GM12873 (cell line): ENCODE measurements around the gene CFDP1.

Experiments used
- CTCF ChIP-seq: IDR thresholded peaks from 2 replicates; pipeline ENCODE4 v1.5.1; 2012; ENCODE audit warnings: low read depth, mild to moderate bottlenecking, moderate library complexity, low read length, control low read depth; ENCODE audit not compliant: insufficient read depth; ENCODE audit errors: missing control alignments

CFDP1 gene

GRCh38 chr16:75402821-75403475, 30.4 kb downstream of the CFDP1 start:
- peak; percentile 59 for TF ChIP-seq CTCF

GRCh38 chr16:75402159-75402820, 31.0 kb downstream of the CFDP1 start:
- TF ChIP-seq CTCF, result no peak

GRCh38 chr16:75401691-75402090, 31.6 kb downstream of the CFDP1 start:
- TF ChIP-seq CTCF, result no peak

GRCh38 chr16:75398333-75398732, 35.0 kb downstream of the CFDP1 start:
- no peak for TF ChIP-seq CTCF

- TF ChIP-seq CTCF, result no peak
These were observed 38.4 kb downstream of the CFDP1 start for GRCh38 chr16:75394941-75395340.

GRCh38 chr16:75392906-75393305, 40.4 kb downstream of the CFDP1 start:
- TF ChIP-seq CTCF, result no peak

- no peak for TF ChIP-seq CTCF
These were observed 42.2 kb downstream of the CFDP1 start for GRCh38 chr16:75390926-75391653.
